ENCODE data around the gene VASP. TPM values are rescaled to one million over a fixed set of nuclear protein-coding genes. Genes with fewer than 3 reads are reported as not detected.

VASP gene
- polyA plus RNA-seq, 2 of the 4 experiments (the other 2 are of a cell fraction) = 64.5 to 94.3 TPM

DNA sequence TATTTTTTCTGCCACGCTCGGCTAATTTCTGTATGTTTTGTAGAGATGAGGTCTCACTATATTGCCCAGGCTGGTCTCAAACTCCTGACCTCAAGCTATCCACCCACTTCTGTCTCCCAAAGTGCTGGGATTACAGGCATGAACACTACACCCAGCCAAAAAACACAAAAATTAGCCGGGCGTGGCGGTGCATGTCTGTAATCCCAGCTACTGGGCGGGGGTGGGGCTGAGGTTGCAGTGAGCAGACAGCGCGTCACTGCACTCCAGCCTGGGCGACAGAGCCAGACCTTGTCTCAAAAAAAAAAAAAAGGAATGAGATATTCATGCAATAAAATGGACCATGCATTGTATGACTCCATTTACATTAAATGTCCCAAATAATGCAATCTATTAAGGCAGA lies 32.2 kb downstream of the VASP start:
- FAIRE-seq = no peak
- ATAC-seq = no peak
- TF ChIP-seq FOXS1 (CRISPR knock-in tag; IDR thresholded peaks at IDR 0.05) (no peak), TFCP2L1 (CRISPR knock-in tag; IDR thresholded peaks at IDR 0.05) (no peak), MAFK (IDR thresholded peaks at IDR 0.05; ENCODE audit: partially characterized antibody) (peak; percentile 35)
- Histone ChIP-seq H3K4me1 (peaks cover 8% of the 10 kb centered on the region), H3K27ac (no peak overlapping the region), H3K4me3 (no peak overlapping the region), H3K4me2 (no peak overlapping the region), H3K9me3 (peaks cover 11% of the 10 kb centered on the region; the same call in 1 of the 3 replicates)
- no peak for DNase-seq (ENCODE audit: low read depth in 1 of 2, low spot score in 1 of 2)
- WGBS (ENCODE audit: missing lambda C conversion rate) = 93% methylated on average over 8 of the region's 9 CpGs
- ChIA-PET CTCF (interaction anchor here (1.1 to 2.5 kb wide), 3 partner anchors 9 to 19 kb away, joined by 4 to 12 read pairs (median 5); no protein-coding TSS in a partner anchor), POLR2A (no interaction called here)

DNA sequence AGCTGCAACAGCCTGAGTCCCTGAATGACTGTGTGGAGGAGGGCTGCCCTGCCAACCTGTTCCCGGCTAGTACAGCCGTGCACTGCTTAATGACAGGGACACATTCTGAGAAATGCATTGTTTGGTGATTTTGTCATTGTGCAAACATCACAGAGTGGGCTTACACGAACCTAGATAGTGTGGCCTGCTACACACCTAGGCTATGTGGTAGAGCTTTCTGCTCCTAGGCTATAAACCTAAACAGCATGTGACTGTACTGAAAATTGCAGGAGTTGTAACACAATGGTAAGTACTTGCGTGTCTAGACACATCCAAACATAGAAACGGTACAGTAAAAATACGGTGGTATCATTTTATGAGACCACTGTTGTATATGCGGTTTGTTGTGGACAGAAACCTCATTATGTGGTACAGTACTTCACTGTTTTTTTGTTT lies 35.0 kb downstream of the VASP start:
- FAIRE-seq (peak; percentile 43), DNase-seq (ENCODE audit: low read depth in 1 of 2, low spot score in 1 of 2) (no peak), ATAC-seq (peak; percentile 59 to 72)
- peak overlapping the region; percentile 15; the same call in 1 of the 3 replicates for H3K4me2 ChIP-seq
- ChIA-PET CTCF (interaction anchor here (1.6 kb wide), 1 partner anchor 16 kb away, joined by 9 read pairs; no protein-coding TSS in a partner anchor), POLR2A (no interaction called here)
- peaks cover 8% of the 10 kb centered on the region for H3K4me1 ChIP-seq
- H3K9me3 ChIP-seq = no peaks in the 10 kb centered on the region
- no peak overlapping the region for H3K4me3 ChIP-seq
- H3K27ac ChIP-seq = peak overlapping the region in 1 of 2 experiments; percentile 56; a peak in 3 of 6 replicates
- TF ChIP-seq EHF (CRISPR knock-in tag; IDR thresholded peaks at IDR 0.05) = no peak
- no peak for TF ChIP-seq HOXB5 (CRISPR knock-in tag; IDR thresholded peaks at IDR 0.05)
- no peak for TF ChIP-seq JUNB (IDR thresholded peaks at IDR 0.05)
- TF ChIP-seq HEYL (CRISPR knock-in tag; IDR thresholded peaks at IDR 0.05) = no peak
- no peak for TF ChIP-seq ZSCAN20 (CRISPR knock-in tag; IDR thresholded peaks at IDR 0.05)
- no peak for TF ChIP-seq USF2 (IDR thresholded peaks at IDR 0.05)
- no peak for TF ChIP-seq HOXA7 (CRISPR knock-in tag; IDR thresholded peaks at IDR 0.05)
- TF ChIP-seq HES2 (IDR thresholded peaks at IDR 0.05) = no peak
- TF ChIP-seq, protein P1, sequence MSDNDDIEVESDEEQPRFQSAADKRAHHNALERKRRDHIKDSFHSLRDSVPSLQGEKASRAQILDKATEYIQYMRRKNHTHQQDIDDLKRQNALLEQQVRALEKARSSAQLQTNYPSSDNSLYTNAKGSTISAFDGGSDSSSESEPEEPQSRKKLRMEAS (IDR thresholded peaks at IDR 0.05) = no peak
- no peak for TF ChIP-seq POLR2AphosphoS2 (conservative IDR thresholded peaks at IDR 0.05; ENCODE audit: low read length)
- no peak for TF ChIP-seq ESRRA (IDR thresholded peaks at IDR 0.05; ENCODE audit: borderline replicate concordance, low read length)
- no peak for TF ChIP-seq ZNF302 (CRISPR knock-in tag; IDR thresholded peaks at IDR 0.05)
- no peak for TF ChIP-seq NPAS2 (CRISPR knock-in tag; IDR thresholded peaks at IDR 0.05; ENCODE audit: borderline replicate concordance)
- 35% methylated on average over 7 of the region's 7 CpGs for WGBS (ENCODE audit: missing lambda C conversion rate)

- DNase-seq (ENCODE audit: low read depth in 1 of 2, low spot score in 1 of 2) = no peak
- H3K4me2 ChIP-seq = no peak overlapping the region
- no peaks in the 10 kb centered on the region for H3K9me3 ChIP-seq
- CTCF ChIA-PET = interaction anchor here (0.9 to 4.6 kb wide), 13 partner anchors 9 to 108 kb away, joined by 3 to 28 read pairs (median 4); no protein-coding TSS in a partner anchor
- POLR2A ChIA-PET = interaction anchor here (0.5 to 1.3 kb wide), 2 partner anchors 11 to 223 kb away, joined by 3 to 4 read pairs; no protein-coding TSS in a partner anchor
- ATAC-seq = peak in 1 of 2 experiments; percentile 6; a peak in 1 of 6 replicates
- no peak for TF ChIP-seq USF2 (IDR thresholded peaks at IDR 0.05)
- H3K4me1 ChIP-seq = peaks cover 17% of the 10 kb centered on the region
- WGBS (ENCODE audit: missing lambda C conversion rate) = 94% methylated on average over 10 of the region's 10 CpGs
- H3K27ac ChIP-seq = peak overlapping the region; percentile 68 to 84; a peak in 5 of 6 replicates
- no peak overlapping the region for H3K4me3 ChIP-seq
- FAIRE-seq = no peak
These were observed 40.0 kb downstream of the VASP start for GRCh38 chr19:45547211-45547770.

Measured in A549 (cell line).